ENCODE results near the gene MTNR1A.

Gene MTNR1A

GRCh38 chr4:186593587-186593973 lies 38.2 kb upstream of the MTNR1A start:
- Histone ChIP-seq H3K4me1 (ENCODE audit: control extremely low read depth in 1 of 4, control insufficient read depth in 4 of 4, insufficient read depth in 4 of 4, low read length in 3 of 4) (no peaks in the 10 kb centered on the region), H3K4me3 (ENCODE audit: control insufficient read depth in 1 of 7, extremely low read depth in 1 of 7, insufficient read depth in 4 of 7, low read depth in 2 of 7, low read length in 6 of 7) (no peak overlapping the region), H3K36me3 (ENCODE audit: control insufficient read depth in 4 of 4, insufficient read depth in 4 of 4, low read length in 3 of 4) (no peaks in the 10 kb centered on the region), H3K27me3 (replicated peaks in 2 of 5; ENCODE audit: control insufficient read depth in 4 of 5, insufficient read depth in 5 of 5, low read length in 4 of 5) (peaks cover 0 to 3% (median 0%) of the 10 kb centered on the region in 5 experiments), H3K9me3 (ENCODE audit: control extremely low read depth in 1 of 5, control insufficient read depth in 4 of 5, insufficient read depth in 2 of 5, low read depth in 1 of 5, low read length in 4 of 5) (no peaks in the 10 kb centered on the region), H3K27ac (ENCODE audit: insufficient read depth in 1 of 2, low read depth in 1 of 2, low read length in 2 of 2, poor library complexity in 1 of 2, severe bottlenecking in 2 of 2) (no peak overlapping the region)
- 90% methylated on average over 4 of the region's 7 CpGs for WGBS (ENCODE audit: insufficient coverage)
- DNase-seq, result no peak
- CTCF ChIA-PET, result interaction anchor here (1.2 to 1.4 kb wide), 2 partner anchors 297 to 526 kb away, joined by 3 to 4 read pairs; no protein-coding TSS in a partner anchor
- POLR2A ChIA-PET, result no interaction called here

GRCh38 chr4:186592966-186593586 lies 37.7 kb upstream of the MTNR1A start:
- WGBS (ENCODE audit: insufficient coverage), result 93% methylated on average over 8 of the region's 13 CpGs
- ChIA-PET CTCF (interaction anchor here (1.2 to 1.4 kb wide), 2 partner anchors 297 to 525 kb away, joined by 3 to 4 read pairs; no protein-coding TSS in a partner anchor), POLR2A (no interaction called here)
- DNase-seq, result no peak
- Histone ChIP-seq H3K4me1 (ENCODE audit: control extremely low read depth in 1 of 4, control insufficient read depth in 4 of 4, insufficient read depth in 4 of 4, low read length in 3 of 4) (no peaks in the 10 kb centered on the region), H3K9me3 (ENCODE audit: control extremely low read depth in 1 of 5, control insufficient read depth in 4 of 5, insufficient read depth in 2 of 5, low read depth in 1 of 5, low read length in 4 of 5) (no peaks in the 10 kb centered on the region), H3K27me3 (replicated peaks in 2 of 5; ENCODE audit: control insufficient read depth in 4 of 5, insufficient read depth in 5 of 5, low read length in 4 of 5) (peaks cover 0 to 4% (median 0%) of the 10 kb centered on the region in 5 experiments), H3K36me3 (ENCODE audit: control insufficient read depth in 4 of 4, insufficient read depth in 4 of 4, low read length in 3 of 4) (no peaks in the 10 kb centered on the region), H3K4me3 (ENCODE audit: control insufficient read depth in 1 of 7, extremely low read depth in 1 of 7, insufficient read depth in 4 of 7, low read depth in 2 of 7, low read length in 6 of 7) (no peak overlapping the region), H3K27ac (ENCODE audit: insufficient read depth in 1 of 2, low read depth in 1 of 2, low read length in 2 of 2, poor library complexity in 1 of 2, severe bottlenecking in 2 of 2) (no peak overlapping the region)

DNA sequence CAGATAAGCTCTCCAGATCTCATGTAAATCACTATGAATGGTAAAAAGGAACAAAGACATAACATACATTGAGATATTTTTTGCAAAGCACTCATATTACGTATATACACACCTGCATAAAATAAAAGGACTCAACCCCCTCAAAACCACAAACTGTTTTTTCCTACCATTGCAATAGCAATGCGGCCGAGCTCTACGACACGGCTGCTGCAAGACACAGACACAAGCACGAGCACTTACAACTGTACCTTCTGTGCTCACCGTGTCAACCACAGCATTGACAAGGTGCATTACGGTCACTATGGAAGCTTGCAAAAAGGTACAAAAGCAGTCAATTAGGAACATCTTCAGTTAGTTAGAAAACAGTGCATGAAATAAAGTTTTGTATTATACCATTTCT lies 37.1 kb upstream of the MTNR1A start:
- Histone ChIP-seq H3K27me3 (replicated peaks in 2 of 5; ENCODE audit: control insufficient read depth in 4 of 5, insufficient read depth in 5 of 5, low read length in 4 of 5) (peaks cover 0 to 4% (median 0%) of the 10 kb centered on the region in 5 experiments), H3K27ac (ENCODE audit: insufficient read depth in 1 of 2, low read depth in 1 of 2, low read length in 2 of 2, poor library complexity in 1 of 2, severe bottlenecking in 2 of 2) (no peak overlapping the region), H3K4me1 (ENCODE audit: control extremely low read depth in 1 of 4, control insufficient read depth in 4 of 4, insufficient read depth in 4 of 4, low read length in 3 of 4) (no peaks in the 10 kb centered on the region), H3K9me3 (ENCODE audit: control extremely low read depth in 1 of 5, control insufficient read depth in 4 of 5, insufficient read depth in 2 of 5, low read depth in 1 of 5, low read length in 4 of 5) (no peaks in the 10 kb centered on the region), H3K36me3 (ENCODE audit: control insufficient read depth in 4 of 4, insufficient read depth in 4 of 4, low read length in 3 of 4) (no peaks in the 10 kb centered on the region), H3K4me3 (ENCODE audit: control insufficient read depth in 1 of 7, extremely low read depth in 1 of 7, insufficient read depth in 4 of 7, low read depth in 2 of 7, low read length in 6 of 7) (no peak overlapping the region)
- WGBS (ENCODE audit: insufficient coverage), result 93% methylated on average over 4 of the region's 8 CpGs
- ChIA-PET CTCF (interaction anchor here (0.5 to 1.4 kb wide), 3 partner anchors 293 to 524 kb away, joined by 3 to 4 read pairs (median 3); no protein-coding TSS in a partner anchor), POLR2A (no interaction called here)
- no peak for DNase-seq

DNA sequence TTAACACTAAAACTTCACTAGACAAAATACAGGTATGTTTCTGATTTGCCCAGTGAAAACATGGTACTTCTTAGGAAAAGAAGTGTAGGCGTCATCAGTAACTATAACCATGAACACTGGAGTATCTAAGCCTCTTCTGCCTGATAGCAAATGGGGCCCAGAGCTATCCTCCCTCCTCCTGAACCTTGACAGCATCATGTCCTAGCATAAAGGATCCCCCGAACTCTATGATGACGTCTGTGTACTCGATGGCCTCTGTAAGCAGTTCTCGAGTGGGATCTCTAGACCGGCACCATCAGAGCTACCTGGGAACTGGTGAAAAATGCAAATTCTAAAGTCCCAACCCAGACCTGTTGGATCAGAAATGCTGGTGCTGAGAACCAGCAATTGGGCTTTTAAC lies 36.3 kb upstream of the MTNR1A start:
- no peak overlapping the region for H3K27ac ChIP-seq (ENCODE audit: insufficient read depth in 1 of 2, low read depth in 1 of 2, low read length in 2 of 2, poor library complexity in 1 of 2, severe bottlenecking in 2 of 2)
- H3K4me1 ChIP-seq (ENCODE audit: control extremely low read depth in 1 of 4, control insufficient read depth in 4 of 4, insufficient read depth in 4 of 4, low read length in 3 of 4), result no peaks in the 10 kb centered on the region
- ChIA-PET CTCF (no interaction called here), POLR2A (no interaction called here)
- DNase-seq, result no peak
- H3K4me3 ChIP-seq (ENCODE audit: control insufficient read depth in 1 of 7, extremely low read depth in 1 of 7, insufficient read depth in 4 of 7, low read depth in 2 of 7, low read length in 6 of 7), result no peak overlapping the region
- H3K36me3 ChIP-seq (ENCODE audit: control insufficient read depth in 4 of 4, insufficient read depth in 4 of 4, low read length in 3 of 4), result no peaks in the 10 kb centered on the region
- no peaks in the 10 kb centered on the region for H3K9me3 ChIP-seq (ENCODE audit: control extremely low read depth in 1 of 5, control insufficient read depth in 4 of 5, insufficient read depth in 2 of 5, low read depth in 1 of 5, low read length in 4 of 5)
- H3K27me3 ChIP-seq (replicated peaks in 2 of 5; ENCODE audit: control insufficient read depth in 4 of 5, insufficient read depth in 5 of 5, low read length in 4 of 5), result peaks cover 0 to 4% (median 0%) of the 10 kb centered on the region in 5 experiments
- 99% methylated on average over 6 of the region's 6 CpGs for WGBS (ENCODE audit: insufficient coverage)

- Histone ChIP-seq H3K27me3 (replicated peaks in 2 of 5; ENCODE audit: control insufficient read depth in 4 of 5, insufficient read depth in 5 of 5, low read length in 4 of 5) (peaks cover 0 to 4% (median 0%) of the 10 kb centered on the region in 5 experiments), H3K4me1 (ENCODE audit: control extremely low read depth in 1 of 4, control insufficient read depth in 4 of 4, insufficient read depth in 4 of 4, low read length in 3 of 4) (no peaks in the 10 kb centered on the region), H3K36me3 (ENCODE audit: control insufficient read depth in 4 of 4, insufficient read depth in 4 of 4, low read length in 3 of 4) (no peaks in the 10 kb centered on the region), H3K27ac (ENCODE audit: insufficient read depth in 1 of 2, low read depth in 1 of 2, low read length in 2 of 2, poor library complexity in 1 of 2, severe bottlenecking in 2 of 2) (no peak overlapping the region), H3K4me3 (ENCODE audit: control insufficient read depth in 1 of 7, extremely low read depth in 1 of 7, insufficient read depth in 4 of 7, low read depth in 2 of 7, low read length in 6 of 7) (no peak overlapping the region), H3K9me3 (ENCODE audit: control extremely low read depth in 1 of 5, control insufficient read depth in 4 of 5, insufficient read depth in 2 of 5, low read depth in 1 of 5, low read length in 4 of 5) (no peaks in the 10 kb centered on the region)
- POLR2A ChIA-PET, result no interaction called here
- WGBS (ENCODE audit: insufficient coverage), result 93% methylated on average over 20 of the region's 20 CpGs
- DNase-seq, result no peak
- CTCF ChIA-PET, result interaction anchor here (2.9 kb wide), 1 partner anchor 293 kb away, joined by 20 read pairs; no protein-coding TSS in a partner anchor
Observed at GRCh38 chr4:186588503-186588902, 33.1 kb upstream of the MTNR1A start.

GRCh38 chr4:186587416-186588018 lies 32.1 kb upstream of the MTNR1A start:
- H3K9me3 ChIP-seq (ENCODE audit: control extremely low read depth in 1 of 5, control insufficient read depth in 4 of 5, insufficient read depth in 2 of 5, low read depth in 1 of 5, low read length in 4 of 5), result no peaks in the 10 kb centered on the region
- WGBS (ENCODE audit: insufficient coverage), result 0% methylated on average over 1 of the region's 4 CpGs
- no peak overlapping the region for H3K4me3 ChIP-seq (ENCODE audit: control insufficient read depth in 1 of 7, extremely low read depth in 1 of 7, insufficient read depth in 4 of 7, low read depth in 2 of 7, low read length in 6 of 7)
- no peaks in the 10 kb centered on the region for H3K36me3 ChIP-seq (ENCODE audit: control insufficient read depth in 4 of 4, insufficient read depth in 4 of 4, low read length in 3 of 4)
- peak; percentile 35 to 63 (median 58) for DNase-seq
- H3K4me1 ChIP-seq (ENCODE audit: control extremely low read depth in 1 of 4, control insufficient read depth in 4 of 4, insufficient read depth in 4 of 4, low read length in 3 of 4), result no peaks in the 10 kb centered on the region
- H3K27ac ChIP-seq (ENCODE audit: insufficient read depth in 1 of 2, low read depth in 1 of 2, low read length in 2 of 2, poor library complexity in 1 of 2, severe bottlenecking in 2 of 2), result no peak overlapping the region
- ChIA-PET POLR2A (no interaction called here), CTCF (interaction anchor here (0.8 to 2.9 kb wide), 5 partner anchors 10 to 298 kb away, joined by 3 to 20 read pairs (median 3); no protein-coding TSS in a partner anchor)
- peaks cover 0 to 4% (median 0%) of the 10 kb centered on the region in 5 experiments for H3K27me3 ChIP-seq (replicated peaks in 2 of 5; ENCODE audit: control insufficient read depth in 4 of 5, insufficient read depth in 5 of 5, low read length in 4 of 5)

GRCh38 chr4:186586205-186586604 lies 30.8 kb upstream of the MTNR1A start:
- H3K4me3 ChIP-seq (ENCODE audit: control insufficient read depth in 1 of 7, extremely low read depth in 1 of 7, insufficient read depth in 4 of 7, low read depth in 2 of 7, low read length in 6 of 7), result no peak overlapping the region
- 88% methylated on average over 8 of the region's 8 CpGs for WGBS (ENCODE audit: insufficient coverage)
- no peaks in the 10 kb centered on the region for H3K4me1 ChIP-seq (ENCODE audit: control extremely low read depth in 1 of 4, control insufficient read depth in 4 of 4, insufficient read depth in 4 of 4, low read length in 3 of 4)
- no peaks in the 10 kb centered on the region for H3K36me3 ChIP-seq (ENCODE audit: control insufficient read depth in 4 of 4, insufficient read depth in 4 of 4, low read length in 3 of 4)
- CTCF ChIA-PET, result interaction anchor here (1.8 to 2.9 kb wide), 2 partner anchors 287 to 290 kb away, joined by 6 to 20 read pairs; no protein-coding TSS in a partner anchor
- peaks cover 0 to 2% (median 0%) of the 10 kb centered on the region in 5 experiments for H3K27me3 ChIP-seq (replicated peaks in 2 of 5; ENCODE audit: control insufficient read depth in 4 of 5, insufficient read depth in 5 of 5, low read length in 4 of 5)
- POLR2A ChIA-PET, result no interaction called here
- no peak for DNase-seq
- H3K27ac ChIP-seq (ENCODE audit: insufficient read depth in 1 of 2, low read depth in 1 of 2, low read length in 2 of 2, poor library complexity in 1 of 2, severe bottlenecking in 2 of 2), result no peak overlapping the region
- peaks cover 0 to 4% (median 0%) of the 10 kb centered on the region in 5 experiments for H3K9me3 ChIP-seq (ENCODE audit: control extremely low read depth in 1 of 5, control insufficient read depth in 4 of 5, insufficient read depth in 2 of 5, low read depth in 1 of 5, low read length in 4 of 5)
